Thyroid gland (tissue), 4 donors: ENCODE results near the gene VAV3. TPM values are rescaled to one million over a fixed set of nuclear protein-coding genes. Genes with fewer than 3 reads are reported as not detected.

Source experiments
- DNase-seq, 2 donors: peaks; one replicate each; pipeline ENCODE4 v3.0.0-alpha.2; 2019
- H3K27ac ChIP-seq, 3 donors: fragments of 200-600 bp; sonication (generic); 1 replicate in 2 of 3; 2 replicates in 1 of 3; pipeline ENCODE4 v1.5.1; 2016 to 2019; ENCODE audit warnings: mild to moderate bottlenecking in 1 of 3, moderate library complexity in 1 of 3
- H3K27me3 ChIP-seq: fragments of 200-600 bp; sonication (generic); one replicate; pipeline ENCODE4 v1.5.1; 2019
- H3K36me3 ChIP-seq, 2 donors: fragments of 200-600 bp; sonication (generic); one replicate each; pipeline ENCODE4 v1.5.1; 2016 to 2019
- H3K4me1 ChIP-seq, 2 donors: fragments of 200-600 bp; sonication (generic); one replicate each; pipeline ENCODE4 v1.5.1; 2017 to 2019
- H3K4me3 ChIP-seq, 3 donors: fragments of 200-600 bp; sonication (generic); replicated peaks in 1 of 3; 1 replicate in 2 of 3; 2 replicates in 1 of 3; pipeline ENCODE4 v1.5.1; 2016; ENCODE audit warnings: mild to moderate bottlenecking in 1 of 3
- H3K9me3 ChIP-seq: fragments of 200-600 bp; sonication (generic); one replicate; pipeline ENCODE4 v1.5.1; 2017
- CTCF ChIP-seq, 6 experiments: fragments of 200-600 bp in 3 of 6; fragments of 450-650 bp in 3 of 6; sonication (generic) in 3 of 6; IDR thresholded peaks; one replicate each; pipeline ENCODE4 v1.5.1; 2016 to 2019; ENCODE audit warnings: antibody characterized with exemption in 6 of 6, mild to moderate bottlenecking in 2 of 6, inconsistent platforms in 1 of 6, moderate library complexity in 1 of 6
- POLR2A ChIP-seq, 2 donors: fragments of 450-650 bp; IDR thresholded peaks; one replicate each; pipeline ENCODE4 v1.6.1; 2017; ENCODE audit warnings: antibody characterized with exemption in 2 of 2, mild to moderate bottlenecking in 2 of 2, moderate library complexity in 1 of 2
- WGBS, 2 donors: methylation state at CpG; one replicate each; pipeline ENCODE4 v1.1.5; 2017; 5-methylcytosine and 5-hydroxymethylcytosine counted together
- intact Hi-C: fragments of 100-400 bp; cut with DNase I; formaldehyde crosslinking; loops from one replicate; pipeline ENCODE4 v1.15.1; 2023
- microRNA-seq: library from miRNA; unstranded; fragments of <30 nt; microRNA quantifications from one replicate; pipeline ENCODE4, GENCODE V29; 2016
- small RNA-seq: library from RNA; depleted of rRNA; stranded (forward); fragments of <200 nt; gene quantifications from one replicate; pipeline ENCODE3, GENCODE V24; 2016
- total RNA-seq, 4 donors: library from RNA; depleted of rRNA; stranded (reverse); fragments of >200 nt; gene quantifications; one replicate each; pipeline ENCODE4 v1.2.3, GENCODE V29; 2016

The VAV3 gene
- total RNA-seq, 4 donors from 2014 or later = 14.8 to 22.8 (median 18.8) TPM

GRCh38 chr1:107523736-107524135 lies 441.2 kb downstream of the VAV3 start:
- no peak overlapping the region for H3K4me3 ChIP-seq
- 37 to 42% methylated on average over 4 of the region's 4 CpGs for WGBS, 2 donors

GRCh38 chr1:107523061-107523460 lies 441.9 kb downstream of the VAV3 start:
- no peak overlapping the region for H3K4me3 ChIP-seq
- H3K4me1 ChIP-seq = no peaks in the 10 kb centered on the region
- intact Hi-C loops = no loop called here
- TF ChIP-seq CTCF (IDR thresholded peaks at IDR 0.05) (no peak), POLR2A (IDR thresholded peaks at IDR 0.05) (no peak)
- H3K9me3 ChIP-seq = no peaks in the 10 kb centered on the region
- no peaks in the 10 kb centered on the region for H3K27me3 ChIP-seq
- no peaks in the 10 kb centered on the region for H3K36me3 ChIP-seq
- no peak overlapping the region for H3K27ac ChIP-seq
- no peak for DNase-seq
- WGBS, 2 donors = 56 to 58% methylated on average over 4 of the region's 4 CpGs

More at GRCh38 chr1:107523736-107524135, 441.2 kb downstream of the VAV3 start:
- no peaks in the 10 kb centered on the region for H3K4me1 ChIP-seq
- no peaks in the 10 kb centered on the region for H3K36me3 ChIP-seq
- H3K9me3 ChIP-seq = no peaks in the 10 kb centered on the region
- TF ChIP-seq POLR2A (IDR thresholded peaks at IDR 0.05) (no peak), CTCF (IDR thresholded peaks at IDR 0.05) (no peak)
- DNase-seq = no peak
- no peak overlapping the region for H3K27ac ChIP-seq
- intact Hi-C loops = no loop called here
- H3K27me3 ChIP-seq = no peaks in the 10 kb centered on the region

Small RNA genes within 50 kb of the gene (microRNA-seq; reads per million reads assigned to microRNA genes)
- gene MIR7852 = not detected

Small RNA genes within 50 kb of the gene (small RNA-seq; reads per million reads assigned to genes)
- gene MIR7852 = not detected

Other genes with a start within 250 kb of the VAV3 start
- 10 to 100 TPM; 36.1 to 52.0 (median 43.3) TPM for gene SLC25A24, start 235.2 kb upstream of the VAV3 start, total RNA-seq